NCI-H128 (cell line): ENCODE measurements around the gene COMT.
"Not testable (repeated sequence)": the region's sequence is repeated elsewhere in the genome, so short reads cannot be mapped to it uniquely, and the experiment has no call there.

Experiments
- DNase-seq: peaks from one replicate; lab custom pipeline; 2025; ENCODE audit not compliant: unreplicated experiment; lab: John Stamatoyannopoulos, UW

Gene COMT

GRCh38 chr22:19941365-19942082 lies at the start of gene COMT, which contains the start of gene TXNRD2:
Gene COMT, plus strand, starts transcription at chr22:19941772. Its CDS starts 20,755 bp downstream, at chr22:19962527.
Gene TXNRD2, minus strand, starts transcription at chr22:19941818. Its CDS starts 15 bp downstream, at chr22:19941803.
- no peak for DNase-seq

GRCh38 chr22:19892257-19892879 lies 49.2 kb upstream of the COMT start:
- DNase-seq: no peak

GRCh38 chr22:19892925-19893324 lies 48.6 kb upstream of the COMT start:
- DNase-seq: no peak

- no peak for DNase-seq
These were observed 48.2 kb upstream of the COMT start for GRCh38 chr22:19893363-19893762.

- no peak for DNase-seq
These were observed 46.3 kb upstream of the COMT start for GRCh38 chr22:19895160-19895849.

- DNase-seq: no peak
These were observed 44.8 kb upstream of the COMT start for GRCh38 chr22:19896665-19897355.

GRCh38 chr22:19897726-19898125 lies 43.8 kb upstream of the COMT start:
- no peak for DNase-seq

GRCh38 chr22:19898145-19898544 lies 43.4 kb upstream of the COMT start:
- DNase-seq: no peak

- no peak for DNase-seq
These were observed 42.6 kb upstream of the COMT start for GRCh38 chr22:19898831-19899567.

- DNase-seq: no peak
These were observed 40.7 kb upstream of the COMT start for GRCh38 chr22:19900707-19901436.

- DNase-seq: no peak
These were observed 39.9 kb upstream of the COMT start for GRCh38 chr22:19901577-19902244.

GRCh38 chr22:19902245-19902715 lies 39.3 kb upstream of the COMT start:
- no peak for DNase-seq

GRCh38 chr22:19903031-19903430 lies 38.5 kb upstream of the COMT start:
- DNase-seq: no peak

GRCh38 chr22:19903513-19903912 lies 38.1 kb upstream of the COMT start:
- no peak for DNase-seq

- no peak for DNase-seq
These were observed 37.3 kb upstream of the COMT start for GRCh38 chr22:19904174-19904856.

GRCh38 chr22:19904935-19905334 lies 36.6 kb upstream of the COMT start:
- no peak for DNase-seq

- DNase-seq: no peak
These were observed 36.0 kb upstream of the COMT start for GRCh38 chr22:19905347-19906276.

- DNase-seq: not testable (repeated sequence)
These were observed 34.7 kb upstream of the COMT start for GRCh38 chr22:19906864-19907263.
